PFSK-1 (cell line): ENCODE results near the gene ATP5MG.

Experiments used
- FOXP2 ChIP-seq: optimal IDR thresholded peaks from 2 replicates; pipeline ENCODE3; 2011; ENCODE audit warnings: borderline replicate concordance, control low read depth, inconsistent platforms; ENCODE audit not compliant: insufficient read depth; ENCODE audit errors: extremely low read length, extremely low read depth
- POLR2AphosphoS5 ChIP-seq: IDR thresholded peaks from 2 replicates; pipeline ENCODE4 v1.6.1; 2012; ENCODE audit warnings: low read depth, mild to moderate bottlenecking, control low read depth, low read length, moderate library complexity
- SIN3A ChIP-seq: IDR thresholded peaks from 2 replicates; pipeline ENCODE4 v1.6.1; 2012; ENCODE audit warnings: mild to moderate bottlenecking, low read length, moderate library complexity, borderline replicate concordance; ENCODE audit not compliant: insufficient read depth
- TAF1 ChIP-seq: IDR thresholded peaks from 2 replicates; pipeline ENCODE4 v1.6.1; 2012; ENCODE audit warnings: low read length, control low read depth, borderline replicate concordance; ENCODE audit not compliant: insufficient read depth
- TF ChIP-seq, protein P1 (sequence below), 2 experiments: IDR thresholded peaks; 2 replicates each; pipeline versions ENCODE4 v1.6.1 to v1.8.0; 2011 to 2012; ENCODE audit warnings: low read depth in 2 of 2, low read length in 2 of 2, control low read depth in 1 of 2, inconsistent platforms in 1 of 2, mild to moderate bottlenecking in 1 of 2, moderate library complexity in 1 of 2; ENCODE audit not compliant: insufficient read depth in 1 of 2

Gene ATP5MG

DNA sequence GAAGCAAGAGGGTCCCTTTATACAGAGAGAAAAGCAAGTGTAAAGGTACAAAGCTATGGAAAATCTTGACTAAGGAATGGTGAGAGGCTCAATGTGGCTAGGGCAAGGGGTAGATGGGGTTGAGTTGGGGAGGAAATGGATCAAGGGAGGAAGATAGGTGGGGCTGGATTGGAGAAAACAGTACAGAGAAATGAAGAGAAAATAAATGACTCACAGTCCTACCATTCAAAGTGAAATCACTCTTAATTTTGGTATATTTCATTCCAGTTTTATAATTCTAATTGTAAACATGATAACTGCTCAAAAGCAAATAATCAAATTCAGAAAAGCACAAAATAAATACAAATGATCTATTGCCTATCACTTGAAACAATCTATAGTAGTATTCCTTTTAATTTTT lies 25.4 kb upstream of the ATP5MG start:
- TF ChIP-seq POLR2AphosphoS5 (no peak), TAF1 (no peak), FOXP2 (no peak), SIN3A (no peak)
- TF ChIP-seq, protein P1, sequence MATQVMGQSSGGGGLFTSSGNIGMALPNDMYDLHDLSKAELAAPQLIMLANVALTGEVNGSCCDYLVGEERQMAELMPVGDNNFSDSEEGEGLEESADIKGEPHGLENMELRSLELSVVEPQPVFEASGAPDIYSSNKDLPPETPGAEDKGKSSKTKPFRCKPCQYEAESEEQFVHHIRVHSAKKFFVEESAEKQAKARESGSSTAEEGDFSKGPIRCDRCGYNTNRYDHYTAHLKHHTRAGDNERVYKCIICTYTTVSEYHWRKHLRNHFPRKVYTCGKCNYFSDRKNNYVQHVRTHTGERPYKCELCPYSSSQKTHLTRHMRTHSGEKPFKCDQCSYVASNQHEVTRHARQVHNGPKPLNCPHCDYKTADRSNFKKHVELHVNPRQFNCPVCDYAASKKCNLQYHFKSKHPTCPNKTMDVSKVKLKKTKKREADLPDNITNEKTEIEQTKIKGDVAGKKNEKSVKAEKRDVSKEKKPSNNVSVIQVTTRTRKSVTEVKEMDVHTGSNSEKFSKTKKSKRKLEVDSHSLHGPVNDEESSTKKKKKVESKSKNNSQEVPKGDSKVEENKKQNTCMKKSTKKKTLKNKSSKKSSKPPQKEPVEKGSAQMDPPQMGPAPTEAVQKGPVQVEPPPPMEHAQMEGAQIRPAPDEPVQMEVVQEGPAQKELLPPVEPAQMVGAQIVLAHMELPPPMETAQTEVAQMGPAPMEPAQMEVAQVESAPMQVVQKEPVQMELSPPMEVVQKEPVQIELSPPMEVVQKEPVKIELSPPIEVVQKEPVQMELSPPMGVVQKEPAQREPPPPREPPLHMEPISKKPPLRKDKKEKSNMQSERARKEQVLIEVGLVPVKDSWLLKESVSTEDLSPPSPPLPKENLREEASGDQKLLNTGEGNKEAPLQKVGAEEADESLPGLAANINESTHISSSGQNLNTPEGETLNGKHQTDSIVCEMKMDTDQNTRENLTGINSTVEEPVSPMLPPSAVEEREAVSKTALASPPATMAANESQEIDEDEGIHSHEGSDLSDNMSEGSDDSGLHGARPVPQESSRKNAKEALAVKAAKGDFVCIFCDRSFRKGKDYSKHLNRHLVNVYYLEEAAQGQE (IDR thresholded peaks at IDR 0.05; ENCODE audit: insufficient read depth in 1 of 2, low read depth in 2 of 2, low read length in 2 of 2): no peak

DNA sequence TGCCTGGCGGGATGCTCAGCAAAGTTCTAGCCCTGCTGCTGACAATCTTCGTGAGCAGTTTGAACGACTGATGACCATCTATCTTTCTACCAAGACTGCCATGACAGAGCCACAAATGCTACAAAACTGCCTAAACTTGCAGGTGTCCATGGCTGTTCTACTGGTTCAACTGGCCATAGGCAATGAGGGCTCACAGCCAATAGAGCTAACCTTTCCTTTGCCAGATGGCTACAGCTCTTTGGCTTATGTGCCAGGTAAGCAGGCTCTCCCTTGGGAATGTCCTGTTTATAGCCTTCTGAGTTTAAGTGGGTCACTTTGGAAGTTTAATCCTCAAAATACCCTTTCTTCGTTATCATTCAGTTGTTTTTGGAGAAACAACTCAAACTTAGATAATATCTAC lies 21.9 kb upstream of the ATP5MG start:
- TF ChIP-seq TAF1 (no peak), POLR2AphosphoS5 (no peak), FOXP2 (no peak), SIN3A (no peak)
- TF ChIP-seq, protein P1 (IDR thresholded peaks at IDR 0.05; ENCODE audit: insufficient read depth in 1 of 2, low read depth in 2 of 2, low read length in 2 of 2): no peak

DNA sequence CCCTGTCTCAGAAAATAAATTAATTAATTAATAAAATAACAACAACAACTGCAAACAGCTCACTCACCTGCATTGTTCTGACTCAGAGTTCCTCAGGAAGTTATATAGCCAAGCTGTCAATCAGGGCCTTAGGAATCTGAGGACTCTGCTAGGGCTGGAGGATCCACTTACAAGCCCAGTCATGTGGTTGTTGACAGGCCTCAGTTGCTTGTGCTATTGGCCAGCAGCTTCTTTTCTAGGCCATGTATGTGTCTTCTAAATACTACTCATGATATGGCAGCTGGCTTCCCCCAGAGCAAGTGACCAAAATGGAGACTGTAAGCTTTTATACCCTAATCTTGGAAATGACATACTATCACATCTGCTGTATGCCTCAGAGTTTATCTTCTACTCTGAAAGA lies 20.8 kb upstream of the ATP5MG start:
- TF ChIP-seq FOXP2 (no peak), TAF1 (no peak), SIN3A (no peak)
- TF ChIP-seq, protein P1 (IDR thresholded peaks at IDR 0.05; ENCODE audit: insufficient read depth in 1 of 2, low read depth in 2 of 2, low read length in 2 of 2): no peak

DNA sequence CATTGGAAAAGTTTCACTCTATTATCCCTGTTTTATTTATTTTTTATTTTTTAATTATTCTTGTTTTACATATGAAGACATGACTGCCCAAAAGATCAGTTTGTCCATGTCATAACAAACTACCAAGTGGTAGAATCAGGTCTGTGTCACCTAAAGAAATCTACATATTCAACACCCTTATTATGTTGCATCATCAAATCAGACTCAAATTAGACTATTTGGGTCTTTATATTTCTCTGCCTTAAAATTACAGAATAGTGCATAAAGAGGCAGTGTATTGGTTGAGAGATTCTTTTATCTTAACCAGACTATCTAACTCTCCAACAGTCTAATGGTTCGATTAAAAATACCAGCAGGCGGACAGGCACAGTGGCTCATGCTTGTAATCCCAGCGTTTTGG lies 18.5 kb upstream of the ATP5MG start:
- TF ChIP-seq SIN3A (no peak), FOXP2 (no peak), POLR2AphosphoS5 (no peak), TAF1 (no peak)
- TF ChIP-seq, protein P1 (IDR thresholded peaks at IDR 0.05; ENCODE audit: insufficient read depth in 1 of 2, low read depth in 2 of 2, low read length in 2 of 2): no peak

DNA sequence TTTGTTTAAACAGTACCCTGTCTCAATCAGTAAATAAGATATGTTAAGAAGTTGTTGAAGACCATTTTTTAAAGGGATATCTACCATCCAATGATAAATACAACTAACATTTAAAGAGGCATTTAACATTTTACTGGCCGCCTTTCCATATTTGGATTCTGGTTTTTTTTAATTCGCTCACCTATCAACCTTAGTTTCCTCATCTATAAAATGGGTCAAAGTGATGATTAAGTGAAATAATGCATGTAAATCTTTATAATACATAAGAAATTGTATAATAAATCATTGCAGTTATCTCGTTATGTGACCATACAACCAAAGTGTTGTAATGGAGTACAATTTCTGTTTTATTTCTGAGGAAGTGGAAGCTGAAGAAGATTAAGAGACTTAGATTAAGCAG lies 17.7 kb upstream of the ATP5MG start:
- TF ChIP-seq POLR2AphosphoS5: no peak
- no peak for TF ChIP-seq FOXP2
- no peak for TF ChIP-seq TAF1
- TF ChIP-seq, protein P1 (IDR thresholded peaks at IDR 0.05; ENCODE audit: insufficient read depth in 1 of 2, low read depth in 2 of 2, low read length in 2 of 2): no peak
- TF ChIP-seq SIN3A: no peak
